NCI-H460 (cell line): ENCODE results near the gene MAPKAPK3. TPM values are rescaled to one million over a fixed set of nuclear protein-coding genes. Genes with fewer than 3 reads are reported as not detected.

ENCODE experiments used
- DNase-seq: peaks from one replicate; pipeline ENCODE4 v3.0.0-alpha.2; 2016; ENCODE audit warnings: low read depth; ENCODE audit errors: extremely low read depth
- total RNA-seq: library from RNA; depleted of rRNA; stranded (reverse); fragments of >200 nt; shearing (Covaris generic); gene quantifications from 2 replicates; pipeline ENCODE4 v1.2.3, GENCODE V29; 2014

The MAPKAPK3 gene
- total RNA-seq, 1 experiment from 2014 or later, result 31.6 TPM

- DNase-seq, result no peak
These were observed 9.5 kb upstream of the MAPKAPK3 start for GRCh38 chr3:50607271-50608091.

GRCh38 chr3:50608278-50608677 is 8.7 kb upstream of the MAPKAPK3 start:
- no peak for DNase-seq

GRCh38 chr3:50609071-50609762 is 7.7 kb upstream of the MAPKAPK3 start:
- no peak for DNase-seq

GRCh38 chr3:50609763-50610085 is 7.2 kb upstream of the MAPKAPK3 start:
- DNase-seq, result no peak

GRCh38 chr3:50610181-50610971 is 6.6 kb upstream of the MAPKAPK3 start:
- DNase-seq, result no peak

- no peak for DNase-seq
These were observed 5.9 kb upstream of the MAPKAPK3 start for GRCh38 chr3:50610992-50611463.

- peak; percentile 69 for DNase-seq
These were observed 5.3 kb upstream of the MAPKAPK3 start, which contains the start of gene CISH for GRCh38 chr3:50611464-50612233. TSS of gene CISH (minus strand) at chr3:50611774. CDS start at chr3:50611650, 124 bp downstream.

GRCh38 chr3:50612234-50612882 is 4.6 kb upstream of the MAPKAPK3 start:
- DNase-seq, result no peak

- DNase-seq, result no peak
These were observed 3.7 kb upstream of the MAPKAPK3 start for GRCh38 chr3:50612970-50613846.

- DNase-seq, result no peak
These were observed 1.8 kb upstream of the MAPKAPK3 start for GRCh38 chr3:50615190-50615589.

- DNase-seq, result peak; percentile 75
These were observed 765 bp upstream of the MAPKAPK3 start for GRCh38 chr3:50616003-50616769.

- DNase-seq, result peak; percentile 83
These were observed 218 bp upstream of the MAPKAPK3 start for GRCh38 chr3:50616770-50617095.

- no peak for DNase-seq
These were observed 1.0 kb downstream of the MAPKAPK3 start for GRCh38 chr3:50617911-50618481.

GRCh38 chr3:50620420-50620819 is 3.5 kb downstream of the MAPKAPK3 start:
- no peak for DNase-seq

GRCh38 chr3:50620820-50621219 is 3.9 kb downstream of the MAPKAPK3 start:
- DNase-seq, result no peak

- DNase-seq, result no peak
These were observed 5.9 kb downstream of the MAPKAPK3 start for GRCh38 chr3:50622881-50623280.

- no peak for DNase-seq
These were observed 7.0 kb downstream of the MAPKAPK3 start for GRCh38 chr3:50623840-50624474.
